Natural killer cell (primary cell): ENCODE results near the gene RUNX2. TPM values are rescaled to one million over a fixed set of nuclear protein-coding genes. Genes with fewer than 3 reads are reported as not detected.

Experiments used
- ATAC-seq, 3 donors: fragments of 150-1000 bp in 2 of 3; fragments of 200-7000 bp in 1 of 3; cut with Tn5 transposase; 1 replicate in 1 of 3; 2 replicates in 2 of 3; pipeline ENCODE4 v1.10.0; 2021; ENCODE audit warnings: mild to moderate bottlenecking in 2 of 3, moderate library complexity in 2 of 3
- DNase-seq, 2 donors: peaks; one replicate each; pipeline versions ENCODE4 v3.0.0 to v3.0.0-alpha.2; 2013 to 2021; ENCODE audit warnings: mixed read lengths in 1 of 2
- H3K27ac ChIP-seq: one replicate; pipeline ENCODE4 v1.5.1; 2013; ENCODE audit warnings: mild to moderate bottlenecking, low read length
- H3K27me3 ChIP-seq: one replicate; pipeline ENCODE4 v1.6.1; 2013; ENCODE audit warnings: low read length; ENCODE audit not compliant: control insufficient read depth, insufficient read depth
- H3K36me3 ChIP-seq: one replicate; pipeline ENCODE4 v1.6.1; 2013; ENCODE audit warnings: low read length; ENCODE audit not compliant: control insufficient read depth, insufficient read depth
- H3K4me1 ChIP-seq: one replicate; pipeline ENCODE4 v1.6.1; 2013; ENCODE audit warnings: low read length; ENCODE audit not compliant: control insufficient read depth, insufficient read depth
- H3K4me3 ChIP-seq: one replicate; pipeline ENCODE4 v1.5.1; 2013; ENCODE audit warnings: low read length
- H3K9me3 ChIP-seq: one replicate; pipeline ENCODE4 v1.6.1; 2013; ENCODE audit warnings: low read length; ENCODE audit not compliant: control insufficient read depth, insufficient read depth
- H3K27ac Mint-ChIP-seq, 2 donors: one replicate each; pipeline ENCODE4 v1.8.0; 2022; ENCODE audit warnings: mild to moderate bottlenecking in 2 of 2, mixed read lengths in 2 of 2, moderate library complexity in 1 of 2
- H3K27me3 Mint-ChIP-seq, 2 donors: one replicate each; pipeline ENCODE4 v1.8.0; 2022; ENCODE audit warnings: low read depth in 2 of 2, mixed read lengths in 2 of 2
- H3K36me3 Mint-ChIP-seq: one replicate; pipeline ENCODE4 v1.8.0; 2022; ENCODE audit warnings: mixed read lengths
- H3K4me1 Mint-ChIP-seq, 2 donors: one replicate each; pipeline ENCODE4 v1.8.0; 2022; ENCODE audit warnings: mixed read lengths in 2 of 2
- H3K4me3 Mint-ChIP-seq: one replicate; pipeline ENCODE4 v1.8.0; 2022; ENCODE audit warnings: mild to moderate bottlenecking, moderate library complexity, mixed read lengths
- H3K9me3 Mint-ChIP-seq, 2 donors: one replicate each; pipeline ENCODE4 v1.8.0; 2022; ENCODE audit warnings: mixed read lengths in 2 of 2
- CTCF ChIP-seq: fragments of 200-600 bp; IDR thresholded peaks from one replicate; pipeline ENCODE4 v1.8.0; 2022; ENCODE audit warnings: antibody characterized with exemption
- WGBS: methylation state at CpG from one replicate; pipeline ENCODE4 v1.1.7; 2013; ENCODE audit warnings: missing lambda C conversion rate; ENCODE audit not compliant: insufficient coverage; 5-methylcytosine and 5-hydroxymethylcytosine counted together
- intact Hi-C: fragments of 100-400 bp; cut with micrococcal nuclease; formaldehyde crosslinking; loops from one replicate; pipeline ENCODE4 v1.14.2; 2022
- total RNA-seq, 4 donors: library from RNA; stranded (reverse); fragments of 120-200 nt in 1 of 4; gene quantifications; one replicate each; pipeline versions ENCODE4 v1.2.3 to v1.2.4, GENCODE V29; 2013 to 2022

Gene RUNX2
- total RNA-seq, 3 donors from 2014 or later (not counting 1 experiment from before 2014, with no cell fraction given) = 5.0 to 19.2 (median 7.0) TPM

GRCh38 chr6:45431317-45432065 is 103.4 kb downstream of the RUNX2 start:
- intact Hi-C loops = no loop called here
- peak overlapping the region in 1 of 2 donors; percentile 6 for H3K27ac Mint-ChIP-seq
- ATAC-seq (peak in 2 of 3 donors; percentile 29 to 54), DNase-seq (peak in 1 of 2 donors; percentile 34)
- Histone ChIP-seq H3K4me3 (peak overlapping the region; percentile 23), H3K4me1 (peaks cover 8% of the 10 kb centered on the region), H3K9me3 (no peaks in the 10 kb centered on the region), H3K27ac (peak overlapping the region; percentile 0), H3K27me3 (no peaks in the 10 kb centered on the region), H3K36me3 (no peaks in the 10 kb centered on the region)
- 8% methylated on average over 8 of the region's 10 CpGs for WGBS
- H3K4me1 Mint-ChIP-seq = peaks cover 22 to 23% of the 10 kb centered on the region in 2 donors
- peak overlapping the region; percentile 51 for H3K4me3 Mint-ChIP-seq
- no peak for TF ChIP-seq CTCF
- H3K36me3 Mint-ChIP-seq = no peaks in the 10 kb centered on the region
- no peaks in the 10 kb centered on the region for H3K9me3 Mint-ChIP-seq
- peaks cover 4 to 10% of the 10 kb centered on the region in 2 donors for H3K27me3 Mint-ChIP-seq

DNA sequence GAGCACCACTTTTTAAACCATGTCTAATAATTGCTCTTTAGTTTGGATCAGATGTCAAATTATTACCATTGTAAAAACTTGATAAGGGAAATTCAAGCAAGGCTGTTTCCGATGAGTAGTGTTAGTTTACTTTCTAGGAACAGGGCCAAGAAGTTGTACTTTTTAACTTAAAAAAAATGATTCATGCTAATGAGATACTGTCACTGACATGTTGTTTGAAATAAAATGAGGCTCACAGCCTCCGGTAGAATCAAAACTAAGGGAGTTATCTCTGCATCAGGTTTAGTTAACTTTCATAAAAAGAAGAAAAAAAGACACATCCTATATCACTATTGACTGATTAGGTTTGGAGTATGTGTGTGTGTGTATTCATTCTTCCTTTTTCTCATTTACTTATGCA is 104.8 kb downstream of the RUNX2 start:
- no peak for TF ChIP-seq CTCF
- DNase-seq (peak in 1 of 2 donors; percentile 31), ATAC-seq (no peak)
- Mint-ChIP-seq H3K4me1 (peaks cover 29 to 35% of the 10 kb centered on the region in 2 donors), H3K27me3 (peaks cover 4 to 10% of the 10 kb centered on the region in 2 donors), H3K4me3 (no peak overlapping the region), H3K36me3 (no peaks in the 10 kb centered on the region), H3K27ac (no peak overlapping the region), H3K9me3 (no peaks in the 10 kb centered on the region)
- WGBS = 100% methylated on average over 1 of the region's 2 CpGs
- no peak overlapping the region for H3K27ac ChIP-seq
- peak overlapping the region; percentile 8 for H3K4me3 ChIP-seq
- H3K4me1 ChIP-seq = peaks cover 8% of the 10 kb centered on the region
- H3K36me3 ChIP-seq = no peaks in the 10 kb centered on the region
- no peaks in the 10 kb centered on the region for H3K9me3 ChIP-seq
- no peaks in the 10 kb centered on the region for H3K27me3 ChIP-seq
- intact Hi-C loops = no loop called here

- Mint-ChIP-seq H3K4me3 (peak overlapping the region; percentile 54), H3K4me1 (peaks cover 29 to 37% of the 10 kb centered on the region in 2 donors), H3K36me3 (no peaks in the 10 kb centered on the region), H3K27ac (peak overlapping the region; percentile 18 to 61), H3K27me3 (peaks cover 4 to 10% of the 10 kb centered on the region in 2 donors), H3K9me3 (no peaks in the 10 kb centered on the region)
- WGBS = 17% methylated on average over 1 of the region's 2 CpGs
- ATAC-seq = peak in 2 of 3 donors; percentile 35 to 45
- Histone ChIP-seq H3K4me1 (peaks cover 8% of the 10 kb centered on the region), H3K36me3 (peaks cover 6% of the 10 kb centered on the region), H3K27ac (no peak overlapping the region), H3K9me3 (no peaks in the 10 kb centered on the region), H3K27me3 (no peaks in the 10 kb centered on the region), H3K4me3 (peak overlapping the region; percentile 8)
- intact Hi-C loops = no loop called here
- DNase-seq = peak in 1 of 2 donors; percentile 30
- no peak for TF ChIP-seq CTCF
Observed at GRCh38 chr6:45433533-45434380, 105.6 kb downstream of the RUNX2 start.
